ENCODE results near the gene MEGF9.

GRCh38 chr9:120698766-120699165, 15.5 kb downstream of the MEGF9 start:
- no peak for TF ChIP-seq KLF9 (CRISPR knock-in tag; IDR thresholded peaks at IDR 0.05; ENCODE audit: low read depth)
- no peak for TF ChIP-seq JUNB (CRISPR knock-in tag; IDR thresholded peaks at IDR 0.05; ENCODE audit: borderline replicate concordance)
- no peak for TF ChIP-seq SPEN (CRISPR knock-in tag; IDR thresholded peaks at IDR 0.05; ENCODE audit: low read depth)
- no peak for TF ChIP-seq CREB3 (CRISPR knock-in tag; IDR thresholded peaks at IDR 0.05)
- no peak for TF ChIP-seq EZH2 (conservative IDR thresholded peaks at IDR 0.05; ENCODE audit: low read depth, low read length)
